Stimulated activated CD4-positive, alpha-beta T cell treated with anti-CD3 and anti-CD28 coated beads, Interleukin-1b, Interleukin-23, amount 100 ng/mL, for 1 hour (primary cell): Measurements from ENCODE around the gene HAO1.

ENCODE experiments used
- DNase-seq, 2 donors: peaks; one replicate each; pipeline ENCODE4 v3.0.0-alpha.2; 2020; ENCODE audit warnings: low read depth in 2 of 2

The HAO1 gene

DNA sequence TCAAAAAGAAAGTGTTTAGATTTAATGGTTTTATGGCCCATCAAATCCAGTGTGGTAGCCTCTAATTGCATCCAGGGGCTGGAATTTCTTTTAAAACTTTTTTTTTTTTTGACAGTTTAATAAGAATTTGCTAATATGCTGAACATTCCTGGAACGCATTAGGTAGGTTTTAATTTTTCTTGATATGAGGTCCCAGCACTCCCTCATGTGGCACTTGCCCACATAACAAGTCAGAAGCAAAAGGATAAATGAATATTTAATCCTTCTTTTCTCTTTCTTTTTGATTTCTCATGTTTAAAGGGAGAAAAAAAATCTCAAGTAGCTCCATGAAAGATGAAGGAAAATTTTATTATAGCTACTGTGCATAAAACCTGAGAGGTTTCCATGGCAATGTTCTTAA, 13.5 kb downstream of the HAO1 start:
- DNase-seq: no peak

GRCh38 chr20:7926323-7926722, 13.9 kb downstream of the HAO1 start:
- DNase-seq: no peak

- DNase-seq: no peak
Measured at GRCh38 chr20:7924692-7925091, 15.6 kb downstream of the HAO1 start.

GRCh38 chr20:7916648-7917047, 23.6 kb downstream of the HAO1 start:
- DNase-seq: no peak

DNA sequence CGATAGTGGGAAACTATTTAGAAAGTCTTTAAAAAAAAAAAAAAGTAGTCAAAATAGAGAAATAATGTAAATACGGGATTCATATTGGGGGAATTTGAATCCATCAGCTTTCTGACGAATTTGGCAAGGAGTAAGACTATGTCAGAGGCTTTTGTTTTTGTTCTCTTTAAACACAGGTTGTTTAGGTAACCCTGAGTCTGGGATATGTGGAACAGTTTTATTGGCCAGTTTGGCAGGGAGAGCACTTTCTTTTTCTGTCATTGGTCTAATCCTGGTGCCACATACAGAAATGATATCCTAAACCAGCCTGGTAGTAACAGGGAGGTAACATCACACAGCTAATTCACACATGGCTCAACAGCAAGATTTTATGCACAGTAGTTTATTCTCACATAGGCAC, 27.7 kb downstream of the HAO1 start:
- no peak for DNase-seq

GRCh38 chr20:7911586-7912330, 28.5 kb downstream of the HAO1 start:
- no peak for DNase-seq

DNA sequence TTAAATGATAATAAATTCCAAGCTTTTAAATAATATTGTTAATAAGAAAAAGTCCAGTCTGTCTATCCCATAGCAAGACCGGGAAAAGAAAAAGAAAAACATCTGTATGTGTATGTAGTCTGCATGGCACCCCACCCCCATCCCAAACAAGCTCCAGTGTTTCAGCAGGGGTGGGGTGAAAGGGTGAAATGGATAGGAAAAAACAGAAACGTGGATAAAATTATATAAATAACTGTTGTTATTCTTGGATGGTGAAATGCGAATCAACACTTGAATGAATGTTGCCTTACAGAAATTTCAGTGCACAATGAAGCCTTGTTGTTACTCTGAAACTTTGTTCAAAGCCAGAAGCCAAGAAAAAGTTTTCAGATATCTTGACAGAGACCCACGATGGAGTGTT, 31.4 kb downstream of the HAO1 start:
- no peak for DNase-seq

GRCh38 chr20:7903429-7903828, 36.8 kb downstream of the HAO1 start:
- no peak for DNase-seq

DNA sequence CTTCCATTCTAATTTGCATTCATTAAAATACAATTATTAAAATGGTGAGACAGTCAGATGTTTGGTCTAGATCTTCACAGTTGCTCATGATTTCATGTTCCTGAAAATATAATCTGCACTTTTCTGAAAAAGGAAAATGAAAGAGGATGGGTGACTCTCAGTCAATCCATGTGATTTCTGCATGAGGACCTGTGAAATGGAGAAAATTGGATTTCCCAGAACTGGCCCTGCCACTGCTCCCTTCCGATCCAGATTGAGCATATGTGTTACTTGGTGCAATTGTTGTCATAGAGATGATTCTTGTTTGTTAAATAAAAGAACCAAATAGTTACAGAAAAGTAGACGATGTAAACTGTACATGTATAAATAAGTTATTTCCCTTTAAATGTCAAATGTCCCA, 37.4 kb downstream of the HAO1 start:
- DNase-seq: no peak

GRCh38 chr20:7897781-7898364, 42.4 kb downstream of the HAO1 start:
- DNase-seq: no peak

DNA sequence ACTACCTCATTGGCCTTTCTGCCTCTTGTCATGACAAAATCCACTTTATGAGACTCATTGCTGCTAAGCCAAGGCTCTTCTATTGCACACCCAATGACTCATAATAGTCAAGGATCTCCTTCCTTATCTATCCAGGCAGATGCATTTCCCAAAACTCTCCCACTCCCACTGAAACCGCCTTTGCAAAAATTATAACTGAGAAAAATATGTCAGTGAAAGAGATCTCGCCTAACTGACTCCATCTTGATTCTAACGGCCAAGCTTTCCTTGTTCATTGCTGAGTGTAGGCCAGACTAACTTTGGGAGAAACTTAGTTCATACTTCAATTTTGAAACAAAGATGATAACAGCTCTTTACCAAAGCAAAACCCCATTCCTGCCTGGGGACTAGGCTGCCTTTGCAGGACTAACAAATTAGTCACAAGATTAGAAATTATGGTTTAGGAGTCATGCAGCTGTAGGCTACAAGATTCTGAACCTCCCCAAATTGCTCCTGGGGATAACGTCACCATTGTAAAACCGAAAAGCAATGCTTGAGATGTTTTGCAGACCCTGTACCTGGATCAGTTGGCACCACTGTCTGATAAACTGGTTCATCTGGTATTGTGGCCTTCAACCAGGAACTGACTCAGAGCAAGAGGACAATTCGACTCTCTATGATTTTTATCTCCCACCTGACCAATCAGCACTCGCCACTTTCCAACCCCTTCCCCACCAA, 47.1 kb downstream of the HAO1 start:
- no peak for DNase-seq

DNA sequence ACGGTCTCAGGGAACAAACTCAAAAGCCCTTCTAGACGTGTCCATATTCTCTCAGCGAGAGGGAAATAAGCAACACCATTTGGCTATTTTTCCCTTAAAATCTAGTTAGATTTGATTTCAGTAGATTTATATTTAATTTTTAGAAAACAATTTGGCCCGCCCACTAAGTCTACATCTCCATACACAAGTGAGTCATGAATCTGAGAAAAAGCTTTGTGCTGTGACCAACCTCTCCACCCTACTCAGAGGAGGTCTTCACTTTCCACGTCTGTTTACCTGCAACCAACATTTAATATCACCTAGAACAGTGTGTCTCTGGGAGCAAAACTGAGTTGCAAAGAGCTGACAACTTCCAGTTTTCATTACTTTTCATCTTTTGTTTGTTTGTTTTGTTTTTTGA, 48.6 kb downstream of the HAO1 start:
- DNase-seq: no peak

- no peak for DNase-seq
Measured at GRCh38 chr20:7889736-7890135, 50.5 kb downstream of the HAO1 start.

- DNase-seq: no peak
Measured at GRCh38 chr20:7883741-7884140, 56.5 kb downstream of the HAO1 start.

DNA sequence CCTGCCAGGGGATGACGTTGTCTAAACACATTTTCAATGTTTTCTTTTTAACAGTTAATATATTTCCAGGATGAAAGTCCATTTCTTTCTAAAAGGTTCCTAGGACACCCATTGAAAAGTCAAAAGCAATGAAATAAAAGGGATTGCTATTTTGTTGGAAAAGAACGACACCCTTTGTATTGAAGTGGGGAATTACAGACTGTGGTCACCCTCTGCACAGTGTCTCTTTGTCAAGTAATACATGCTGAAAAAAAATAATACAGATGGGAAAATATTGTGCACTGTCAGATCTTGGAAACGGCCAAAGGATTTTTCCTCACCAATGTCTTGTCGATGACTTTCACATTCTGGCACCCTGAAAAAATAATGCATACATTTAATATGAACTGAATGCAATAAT, 56.9 kb downstream of the HAO1 start:
- no peak for DNase-seq

- no peak for DNase-seq
Measured at GRCh38 chr20:7882076-7882475, 58.2 kb downstream of the HAO1 start.

DNA sequence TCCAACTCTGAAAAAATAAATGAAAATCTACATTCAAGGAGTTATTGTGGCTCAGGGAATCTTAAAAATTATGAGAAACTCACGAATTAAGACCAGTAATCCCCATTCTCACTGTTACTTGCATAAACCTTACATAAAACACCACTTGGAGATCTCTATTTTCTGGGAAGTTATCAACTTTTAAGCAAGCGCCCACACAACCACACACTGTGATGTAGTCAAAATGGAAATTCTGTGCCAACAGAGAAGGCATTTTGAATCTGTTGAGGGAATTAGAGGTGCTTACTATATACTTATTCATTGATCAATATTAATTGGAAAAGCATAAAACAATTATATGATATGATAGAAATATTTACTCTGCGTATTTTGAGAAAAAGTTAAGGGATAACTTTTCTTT, 58.7 kb downstream of the HAO1 start:
- no peak for DNase-seq

GRCh38 chr20:7879883-7880282, 60.4 kb downstream of the HAO1 start:
- DNase-seq: no peak

DNA sequence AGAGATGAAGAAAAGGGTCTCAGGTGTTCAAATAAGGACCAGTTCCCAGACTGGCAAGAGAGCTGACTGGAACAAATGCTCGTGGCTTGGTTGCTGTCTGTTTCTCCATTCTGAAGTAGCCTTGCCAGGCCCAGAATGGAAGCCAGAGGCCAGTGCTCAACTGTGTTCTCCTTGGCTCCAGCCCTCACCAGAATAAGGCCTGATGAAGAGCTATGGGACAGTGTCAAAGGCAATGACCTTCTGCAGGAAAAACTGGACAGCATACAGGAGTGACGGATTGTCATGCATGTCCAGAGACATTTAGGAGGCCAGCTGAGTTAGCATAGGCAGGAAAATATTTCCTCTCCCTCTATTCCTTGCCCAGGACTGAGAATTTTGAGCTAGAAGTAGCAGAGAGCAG, 72.2 kb downstream of the HAO1 start:
- DNase-seq: no peak

DNA sequence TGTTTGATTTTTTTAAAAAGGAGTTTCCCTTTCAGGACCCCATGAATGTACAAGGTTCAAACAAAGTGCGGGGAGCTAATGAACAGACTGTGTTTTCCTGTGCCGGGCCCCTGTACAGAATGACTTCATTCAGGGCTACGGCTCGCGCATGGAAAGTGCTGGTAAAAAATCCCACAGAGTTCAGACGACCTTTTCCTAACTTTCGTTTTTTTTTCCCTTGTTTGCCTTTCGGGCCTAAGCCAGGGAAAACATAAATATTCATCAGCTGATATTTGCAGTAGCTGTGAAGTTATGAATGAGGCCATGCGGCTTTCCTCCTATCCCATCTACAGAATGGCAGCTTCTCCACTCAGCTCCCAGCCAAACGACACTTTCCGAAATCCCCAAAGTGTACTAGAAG, 74.0 kb downstream of the HAO1 start:
- no peak for DNase-seq

DNA sequence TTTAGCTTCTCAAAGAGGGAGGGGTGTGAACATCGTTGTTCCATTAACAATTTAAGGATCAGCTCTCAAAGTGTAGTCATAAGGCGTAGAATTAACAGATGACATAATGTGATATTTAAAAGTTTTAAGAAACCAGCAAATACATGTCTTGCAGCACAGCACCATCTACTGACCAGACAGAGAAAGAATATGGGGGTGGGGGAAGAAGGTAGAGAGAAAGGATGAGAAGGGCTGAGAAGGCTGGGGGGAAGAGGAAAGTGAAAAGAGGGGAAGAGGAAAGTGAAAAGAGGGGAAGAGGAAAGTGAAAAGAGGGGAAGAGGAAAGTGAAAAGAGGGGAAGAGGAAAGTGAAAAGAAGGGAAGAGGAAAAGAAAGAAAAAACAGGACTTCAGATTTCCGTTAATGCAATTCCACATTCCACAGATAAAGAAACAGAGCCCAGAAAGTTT, 80.9 kb downstream of the HAO1 start:
- no peak for DNase-seq

DNA sequence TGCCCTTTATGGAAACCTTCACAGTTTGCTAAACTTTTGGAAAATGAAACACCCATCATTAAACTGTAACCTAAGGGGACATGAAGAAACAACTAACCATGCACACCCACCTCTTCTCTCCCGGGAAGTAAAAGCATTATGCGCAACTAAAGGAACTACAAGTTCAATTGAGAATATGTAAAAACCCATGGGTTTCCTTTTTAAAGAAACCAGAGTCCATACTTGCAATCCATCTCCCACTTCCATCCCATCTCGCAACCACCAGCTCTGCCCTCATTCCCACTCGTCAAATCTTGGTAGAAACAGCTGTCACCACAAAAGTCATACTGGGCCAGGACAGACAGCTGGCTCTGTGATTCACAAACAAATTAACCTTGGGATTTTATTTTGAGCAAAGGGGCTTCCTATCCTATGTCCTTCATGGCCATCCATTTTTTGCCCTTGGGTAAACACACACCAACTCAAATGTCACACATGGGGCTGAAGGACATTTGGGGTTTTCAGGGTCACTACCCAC, 81.5 kb downstream of the HAO1 start:
- DNase-seq: no peak

DNA sequence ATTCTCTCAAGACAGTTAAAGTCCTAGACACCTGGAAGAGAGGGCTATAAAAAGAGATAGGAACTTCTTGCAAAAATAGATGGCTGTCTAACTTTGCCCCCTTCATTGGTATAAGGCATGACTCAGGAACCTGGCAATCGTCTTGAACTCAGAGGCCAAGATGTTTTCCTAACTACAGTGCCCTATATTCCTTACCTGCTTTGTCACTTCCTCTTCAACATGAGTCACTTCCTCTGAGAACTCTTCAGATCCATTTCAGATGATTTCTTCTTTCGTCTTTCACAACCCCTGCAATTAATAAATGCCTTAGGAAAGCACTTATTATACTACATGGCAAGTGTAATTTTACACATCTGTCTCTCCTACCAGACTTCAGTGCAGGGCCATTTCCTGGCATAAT, 83.5 kb downstream of the HAO1 start:
- DNase-seq: no peak
